ENCODE data around the gene PIGU.
"Not testable (repeated sequence)": the region's sequence is repeated elsewhere in the genome, so short reads cannot be mapped to it uniquely, and the experiment has no call there.

DNA sequence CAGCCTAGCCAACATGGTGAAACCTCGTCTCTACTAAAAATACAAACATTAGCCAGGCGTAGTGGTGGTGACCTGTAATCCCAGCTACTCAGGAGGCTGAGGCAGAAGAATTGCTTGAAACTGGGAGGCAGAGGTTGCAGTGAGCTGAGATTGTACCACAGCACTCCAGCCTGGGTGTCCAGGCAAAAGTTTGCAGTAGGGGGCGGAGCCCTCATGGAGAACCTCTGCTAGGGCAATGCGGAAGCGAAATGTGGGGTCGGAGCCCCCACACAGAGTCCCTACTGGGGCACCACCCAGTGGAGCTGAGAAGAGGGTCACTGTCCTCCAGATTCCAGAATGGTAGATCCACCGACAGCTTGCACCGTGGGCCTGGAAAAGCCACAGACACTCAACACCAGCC lies 60.0 kb downstream of the PIGU start:
- TF ChIP-seq, protein P1, sequence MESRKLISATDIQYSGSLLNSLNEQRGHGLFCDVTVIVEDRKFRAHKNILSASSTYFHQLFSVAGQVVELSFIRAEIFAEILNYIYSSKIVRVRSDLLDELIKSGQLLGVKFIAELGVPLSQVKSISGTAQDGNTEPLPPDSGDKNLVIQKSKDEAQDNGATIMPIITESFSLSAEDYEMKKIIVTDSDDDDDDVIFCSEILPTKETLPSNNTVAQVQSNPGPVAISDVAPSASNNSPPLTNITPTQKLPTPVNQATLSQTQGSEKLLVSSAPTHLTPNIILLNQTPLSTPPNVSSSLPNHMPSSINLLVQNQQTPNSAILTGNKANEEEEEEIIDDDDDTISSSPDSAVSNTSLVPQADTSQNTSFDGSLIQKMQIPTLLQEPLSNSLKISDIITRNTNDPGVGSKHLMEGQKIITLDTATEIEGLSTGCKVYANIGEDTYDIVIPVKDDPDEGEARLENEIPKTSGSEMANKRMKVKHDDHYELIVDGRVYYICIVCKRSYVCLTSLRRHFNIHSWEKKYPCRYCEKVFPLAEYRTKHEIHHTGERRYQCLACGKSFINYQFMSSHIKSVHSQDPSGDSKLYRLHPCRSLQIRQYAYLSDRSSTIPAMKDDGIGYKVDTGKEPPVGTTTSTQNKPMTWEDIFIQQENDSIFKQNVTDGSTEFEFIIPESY (IDR thresholded peaks at IDR 0.05; ENCODE audit: extremely low read depth, insufficient replicate concordance, low read length): not testable (repeated sequence)
- TF ChIP-seq, protein P2, sequence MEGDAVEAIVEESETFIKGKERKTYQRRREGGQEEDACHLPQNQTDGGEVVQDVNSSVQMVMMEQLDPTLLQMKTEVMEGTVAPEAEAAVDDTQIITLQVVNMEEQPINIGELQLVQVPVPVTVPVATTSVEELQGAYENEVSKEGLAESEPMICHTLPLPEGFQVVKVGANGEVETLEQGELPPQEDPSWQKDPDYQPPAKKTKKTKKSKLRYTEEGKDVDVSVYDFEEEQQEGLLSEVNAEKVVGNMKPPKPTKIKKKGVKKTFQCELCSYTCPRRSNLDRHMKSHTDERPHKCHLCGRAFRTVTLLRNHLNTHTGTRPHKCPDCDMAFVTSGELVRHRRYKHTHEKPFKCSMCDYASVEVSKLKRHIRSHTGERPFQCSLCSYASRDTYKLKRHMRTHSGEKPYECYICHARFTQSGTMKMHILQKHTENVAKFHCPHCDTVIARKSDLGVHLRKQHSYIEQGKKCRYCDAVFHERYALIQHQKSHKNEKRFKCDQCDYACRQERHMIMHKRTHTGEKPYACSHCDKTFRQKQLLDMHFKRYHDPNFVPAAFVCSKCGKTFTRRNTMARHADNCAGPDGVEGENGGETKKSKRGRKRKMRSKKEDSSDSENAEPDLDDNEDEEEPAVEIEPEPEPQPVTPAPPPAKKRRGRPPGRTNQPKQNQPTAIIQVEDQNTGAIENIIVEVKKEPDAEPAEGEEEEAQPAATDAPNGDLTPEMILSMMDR (IDR thresholded peaks at IDR 0.05 in 2 of 3, conservative IDR thresholded peaks at IDR 0.05 in 1 of 3; ENCODE audit: borderline replicate concordance in 1 of 3, insufficient read depth in 1 of 3, low read depth in 2 of 3, low read length in 2 of 3): not testable (repeated sequence)
- TF ChIP-seq SIN3A (IDR thresholded peaks at IDR 0.05; ENCODE audit: low read depth); SRF (IDR thresholded peaks at IDR 0.05; ENCODE audit: low read depth); POLR2A (IDR thresholded peaks at IDR 0.05; ENCODE audit: borderline replicate concordance, extremely low read depth, insufficient read depth, insufficient read length); ZNF274 (IDR thresholded peaks at IDR 0.05; ENCODE audit: low read depth, low read length); ZFX (IDR thresholded peaks at IDR 0.05); EZH2phosphoT487 (IDR thresholded peaks at IDR 0.05; ENCODE audit: borderline replicate concordance); SP1 (IDR thresholded peaks at IDR 0.05; ENCODE audit: low read depth); POLR2AphosphoS5 (IDR thresholded peaks at IDR 0.05; ENCODE audit: low read depth, low read length); EZH2 (IDR thresholded peaks at IDR 0.05); FOSL1 (IDR thresholded peaks at IDR 0.05; ENCODE audit: low read depth); YY1 (IDR thresholded peaks at IDR 0.05; ENCODE audit: extremely low read depth, insufficient replicate concordance, low read depth, low read length): not testable (repeated sequence)
- TF ChIP-seq, protein P3, sequence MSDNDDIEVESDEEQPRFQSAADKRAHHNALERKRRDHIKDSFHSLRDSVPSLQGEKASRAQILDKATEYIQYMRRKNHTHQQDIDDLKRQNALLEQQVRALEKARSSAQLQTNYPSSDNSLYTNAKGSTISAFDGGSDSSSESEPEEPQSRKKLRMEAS (IDR thresholded peaks at IDR 0.05): not testable (repeated sequence)
